Hypothalamus (tissue), 51 donors: ENCODE data around the gene CHI3L1.
A peak's percentile ranks its signal among the peaks of the same experiment; 100 is the strongest.

ENCODE experiments used
- DNase-seq, 51 donors: peaks; one replicate each; lab custom pipeline; 2025; lab: John Stamatoyannopoulos, UW

CHI3L1 gene

GRCh38 chr1:203153051-203153988 lies 33.2 kb downstream of the CHI3L1 start:
- peak in 14 of 51 donors; percentile 32 to 72 (median 48) for DNase-seq

DNA sequence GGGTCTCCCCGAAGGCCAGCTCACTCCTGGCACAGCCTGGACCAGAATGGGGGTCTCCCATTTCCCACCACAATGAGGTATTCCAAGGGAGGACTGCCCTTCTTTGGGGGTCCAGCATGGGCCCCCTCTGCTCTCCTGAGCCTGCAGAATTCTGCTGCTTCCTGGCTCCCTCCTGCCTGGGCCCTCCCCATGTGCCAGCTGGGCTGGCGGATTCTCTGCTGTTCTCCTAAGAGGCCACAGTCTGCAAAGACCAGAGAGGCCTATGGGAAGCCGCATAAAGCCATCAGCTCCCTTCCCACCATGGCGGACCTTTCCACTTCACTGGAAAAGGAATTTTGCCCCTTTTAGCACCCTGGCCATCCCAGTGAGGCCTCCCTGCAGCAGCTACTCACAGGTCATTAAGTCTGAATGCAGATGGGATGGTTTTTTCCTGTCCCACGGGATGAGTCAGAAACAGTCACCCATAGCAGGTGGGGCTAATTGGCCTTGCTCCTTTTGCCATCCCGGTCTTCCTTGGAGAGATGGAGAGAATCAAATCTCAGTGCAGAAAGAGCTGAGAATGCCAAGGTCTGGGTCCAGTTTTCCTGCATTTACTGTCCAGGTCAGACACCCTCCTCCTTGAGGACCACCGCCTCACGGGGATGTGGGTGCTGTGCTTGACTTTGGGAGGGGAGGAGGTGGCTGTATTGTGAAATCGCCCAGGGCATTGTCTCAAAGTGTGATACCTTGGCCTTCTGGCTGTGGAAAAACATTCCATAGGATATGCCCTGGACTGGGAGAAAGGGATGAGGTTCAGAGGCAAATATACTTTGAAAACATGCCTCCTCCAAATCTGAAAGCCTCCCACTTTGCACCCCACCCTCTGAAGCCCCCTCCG lies 34.1 kb downstream of the CHI3L1 start:
- no peak for DNase-seq

GRCh38 chr1:203151362-203152157 lies 34.9 kb downstream of the CHI3L1 start:
- DNase-seq = no peak

GRCh38 chr1:203150511-203151297 lies 35.8 kb downstream of the CHI3L1 start:
- DNase-seq = no peak

- DNase-seq = no peak
These were observed 37.2 kb downstream of the CHI3L1 start for GRCh38 chr1:203149188-203149840.

DNA sequence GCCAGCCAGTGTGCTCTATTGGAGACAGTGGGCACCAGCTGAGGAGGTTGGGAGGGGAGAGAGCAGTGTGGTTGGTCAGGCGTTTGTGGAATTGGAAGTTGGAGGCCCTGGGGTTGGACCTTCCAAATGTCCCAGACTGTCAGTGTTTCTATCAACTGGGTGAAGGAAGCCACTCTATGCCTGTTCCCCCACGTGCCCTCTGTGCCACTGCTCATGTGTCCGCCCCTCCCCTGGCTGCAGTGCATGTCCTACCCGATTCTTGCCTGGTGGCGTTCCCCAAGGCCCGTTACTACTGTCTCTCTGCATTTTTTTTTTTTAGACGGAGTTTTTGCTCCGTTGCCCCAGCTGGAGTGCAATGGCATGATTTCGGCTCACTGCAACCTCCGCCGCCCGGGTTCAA lies 37.9 kb downstream of the CHI3L1 start:
- peak in 3 of 51 donors; percentile 15 to 29 (median 19) for DNase-seq

- DNase-seq = no peak
These were observed 38.4 kb downstream of the CHI3L1 start for GRCh38 chr1:203148127-203148526.

GRCh38 chr1:203147376-203147775 lies 39.1 kb downstream of the CHI3L1 start:
- peak in 36 of 51 donors; percentile 23 to 86 (median 61) for DNase-seq

GRCh38 chr1:203146537-203146936 lies 40.0 kb downstream of the CHI3L1 start:
- DNase-seq = peak in 10 of 51 donors; percentile 19 to 45 (median 29)

GRCh38 chr1:203146042-203146369 lies 40.5 kb downstream of the CHI3L1 start:
- DNase-seq = peak in 1 of 51 donors; percentile 20

GRCh38 chr1:203145321-203146041 lies 41.0 kb downstream of the CHI3L1 start:
- DNase-seq = peak in 2 of 51 donors; percentile 37 to 39

DNA sequence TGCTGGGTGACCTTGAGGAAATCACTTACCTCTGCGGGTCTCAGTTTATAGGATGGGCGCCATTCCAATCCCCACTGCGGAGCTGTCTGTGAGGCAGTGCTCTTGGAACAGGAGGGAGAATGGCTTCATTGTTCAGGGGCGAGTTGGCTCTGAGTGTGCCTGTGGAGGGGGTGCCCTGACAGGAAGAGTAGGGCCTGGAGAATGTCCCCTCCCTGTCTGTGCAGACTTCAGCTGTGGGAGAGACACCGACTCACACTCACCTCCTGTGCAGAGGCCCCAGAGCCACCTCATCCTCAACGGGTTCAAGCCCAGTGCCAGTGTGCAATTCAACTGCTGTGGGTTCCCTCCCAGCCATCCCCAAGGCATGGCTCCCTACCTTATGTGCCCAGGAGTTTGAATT lies 41.8 kb downstream of the CHI3L1 start:
- peak in 41 of 51 donors; percentile 17 to 91 (median 71) for DNase-seq

GRCh38 chr1:203143641-203144040 lies 42.9 kb downstream of the CHI3L1 start:
- DNase-seq = no peak

GRCh38 chr1:203142684-203143408 lies 43.7 kb downstream of the CHI3L1 start:
- no peak for DNase-seq

DNA sequence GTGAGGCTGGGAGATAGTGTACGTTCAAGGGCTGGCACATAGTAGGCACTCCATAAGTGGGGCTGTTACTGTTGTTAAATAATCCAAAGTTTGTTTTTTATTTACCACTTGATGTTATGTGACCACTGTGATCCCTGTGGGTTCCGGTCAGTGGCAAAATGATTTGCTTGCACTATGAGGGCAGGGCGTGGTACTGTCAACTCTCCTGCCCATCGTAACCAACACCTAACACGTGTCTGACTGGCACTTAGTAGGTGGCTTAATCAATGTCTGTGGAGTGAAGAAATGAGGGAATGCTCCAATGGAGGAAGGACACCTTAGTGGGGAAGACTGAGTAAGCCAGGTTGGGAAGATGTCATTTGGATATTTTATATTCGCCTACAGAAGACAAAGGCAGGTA lies 44.4 kb downstream of the CHI3L1 start:
- DNase-seq = no peak

DNA sequence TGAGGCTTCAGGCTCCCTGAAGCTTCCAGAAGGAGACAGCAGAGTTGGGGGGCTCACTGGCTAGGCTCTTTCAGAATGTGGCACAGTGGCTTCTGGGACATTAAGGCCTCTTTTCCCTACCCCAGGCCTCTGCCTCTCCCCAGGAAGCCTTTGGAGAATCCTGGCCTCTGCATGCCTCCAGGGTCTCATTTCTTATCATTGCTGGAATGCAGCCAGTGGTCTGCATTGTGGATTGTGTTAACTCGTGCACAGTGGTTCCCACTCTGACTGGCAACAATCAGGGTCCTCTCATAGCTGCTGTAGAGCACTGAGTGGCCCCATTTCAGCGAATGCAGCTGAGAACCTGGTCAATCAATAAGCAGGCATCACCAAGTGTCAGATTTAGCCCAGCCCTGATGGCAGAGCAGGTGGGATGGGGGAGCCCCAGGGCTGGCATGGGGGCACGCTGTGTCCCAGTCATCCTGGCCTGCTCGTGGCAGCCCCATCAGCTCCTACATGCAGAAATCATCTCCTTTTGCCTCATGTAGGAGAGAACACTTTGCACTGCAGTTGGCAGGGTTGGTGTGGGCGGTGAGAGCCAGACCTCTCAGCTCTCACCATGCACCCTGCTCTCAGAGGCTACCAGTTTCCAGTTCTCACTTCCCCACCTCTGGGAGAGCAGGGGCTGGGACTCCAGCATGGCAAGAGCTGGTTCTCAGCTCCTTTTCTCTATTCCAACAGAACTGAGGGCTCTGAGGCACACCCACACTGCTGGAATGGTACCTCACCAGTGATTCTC lies 45.6 kb downstream of the CHI3L1 start:
- no peak for DNase-seq

DNA sequence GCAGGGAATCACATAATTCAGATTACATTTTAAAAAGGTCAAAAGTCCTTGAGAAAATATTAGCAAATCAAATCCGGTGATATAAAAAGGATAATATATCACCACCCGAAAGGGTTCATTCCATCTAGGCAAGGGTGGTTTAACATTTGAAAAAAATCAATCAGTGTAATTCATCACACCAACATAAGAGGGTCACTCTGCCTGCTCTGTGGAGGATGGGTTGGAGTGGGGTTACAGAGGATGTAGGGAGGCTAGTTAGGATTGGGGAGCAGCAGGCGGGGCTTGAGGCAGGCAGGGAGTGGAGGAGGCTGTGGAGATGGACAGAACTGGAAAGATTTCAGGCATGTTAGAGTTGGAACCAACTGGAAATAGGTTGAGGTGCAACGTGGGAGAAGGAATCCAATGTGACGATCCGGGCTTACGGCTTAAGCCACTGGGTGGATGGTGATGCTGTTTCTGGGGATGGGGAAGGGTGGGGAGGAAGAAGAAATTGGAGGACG lies 46.5 kb downstream of the CHI3L1 start:
- no peak for DNase-seq
